K562 (cell line): Measurements from ENCODE around the gene C9. TPM values are rescaled to one million over a fixed set of nuclear protein-coding genes. Genes with fewer than 3 reads are reported as not detected.
A peak's percentile ranks its signal among the peaks of the same experiment; 100 is the strongest.

Experiments used
- ARNT ChIP-seq, 2 experiments: fragments of 450-650 bp; IDR thresholded peaks; 2 replicates each; pipeline ENCODE4 v1.6.1; 2016; ENCODE audit warnings: mild to moderate bottlenecking in 1 of 2
- CTCF ChIP-seq, 3 experiments: IDR thresholded peaks in 2 of 3; conservative IDR thresholded peaks in 1 of 3; 2 replicates each; pipeline ENCODE4 v1.5.1; 2011 to 2012; ENCODE audit warnings: low read length in 3 of 3, mild to moderate bottlenecking in 3 of 3, control low read depth in 2 of 3, improper control_type of control experiment in 1 of 3, inconsistent platforms in 1 of 3, low read depth in 1 of 3, mixed read lengths in 1 of 3, moderate library complexity in 1 of 3; ENCODE audit not compliant: insufficient read depth in 2 of 3
- GTF3C2 ChIP-seq: IDR thresholded peaks from 3 replicates; pipeline ENCODE4 v1.6.1; 2011; ENCODE audit warnings: borderline replicate concordance, mild to moderate bottlenecking, moderate library complexity; ENCODE audit not compliant: insufficient read length; ENCODE audit errors: extremely low read depth
- HDAC2 ChIP-seq: fragments of 450-650 bp; IDR thresholded peaks from 2 replicates; pipeline ENCODE4 v1.6.1; 2016; ENCODE audit warnings: mild to moderate bottlenecking
- MAX ChIP-seq: sonication (generic); formaldehyde crosslinking; IDR thresholded peaks from 2 replicates; pipeline ENCODE4 v1.9.0; 2022; ENCODE audit warnings: mild to moderate bottlenecking, missing genetic modification reagents
- MEF2D ChIP-seq: conservative IDR thresholded peaks from 2 replicates; pipeline ENCODE4 v1.6.1; 2016; ENCODE audit warnings: low read depth, missing genetic modification characterization, missing compliant biosample characterization
- ZFP91 ChIP-seq: sonication (generic); formaldehyde crosslinking; IDR thresholded peaks from 2 replicates; pipeline ENCODE4 v1.8.0; 2022; ENCODE audit warnings: mild to moderate bottlenecking, missing genetic modification reagents
- ZNF436 ChIP-seq: fragments of 250-450, 450-650 bp; sonication (Bioruptor Pico); formaldehyde crosslinking; IDR thresholded peaks from 2 replicates; pipeline ENCODE4 v1.7.0; 2020; ENCODE audit warnings: mild to moderate bottlenecking
- polyA plus RNA-seq, 8 experiments: library from polyadenylated mRNA; depleted of rRNA in 4 of 8; stranded (reverse) in 5 of 8; unstranded in 3 of 8; fragments of >200 nt; fragmentation: Nextera tagmentation in 2 of 8; fragmentation: Illumina TruSeq in 1 of 8; extraction: Ambion mirVana in 2 of 8; extraction: Trizol in 1 of 8; gene quantifications; 2 replicates each; pipeline versions ENCODE4 v1.2.1 to v1.2.3, GENCODE V29; 2011 to 2014; ENCODE audit warnings: inconsistent platforms in 1 of 8, missing spikeins in 1 of 8
- total RNA-seq, 7 experiments: library from RNA; depleted of rRNA in 6 of 7; stranded (reverse); fragments of >200 nt in 6 of 7; fragmentation: Illumina TruSeq in 2 of 7; extraction: Trizol in 2 of 7; gene quantifications; 2 replicates each; pipeline versions ENCODE4 v1.2.1 to v1.2.3, GENCODE V29; 2011 to 2021; ENCODE audit warnings: low replicate concordance in 1 of 7
- TF ChIP-seq, protein P1 (sequence below): sonication (generic); formaldehyde crosslinking; IDR thresholded peaks from 2 replicates; pipeline ENCODE4 v1.8.0; 2022; ENCODE audit warnings: mild to moderate bottlenecking, missing genetic modification reagents
- TF ChIP-seq, protein P2 (sequence below), 2 experiments: fragments of 450-650 bp; formaldehyde crosslinking in 1 of 2; IDR thresholded peaks; 2 replicates each; pipeline versions ENCODE4 v1.4.0 to v1.6.1; 2014 to 2020; ENCODE audit warnings: mild to moderate bottlenecking in 2 of 2, borderline replicate concordance in 1 of 2, low read depth in 1 of 2

C9 gene
- total and polyA plus RNA-seq, 9 of the 15 experiments (the other 6 are each of a cell fraction or from before 2014, with no cell fraction given), result 0.08 to 0.38 TPM; not detected in 7

GRCh38 chr5:39283231-39283818 lies 81.0 kb downstream of the C9 start (continued):
- TF ChIP-seq CTCF (IDR thresholded peaks at IDR 0.05 in 2 of 3, conservative IDR thresholded peaks at IDR 0.05 in 1 of 3; ENCODE audit: insufficient read depth in 2 of 3, low read depth in 1 of 3, low read length in 3 of 3) (peak; percentile 78 to 94 (median 80)), MEF2D (no peak), ZFP91 (CRISPR knock-in tag) (no peak), GTF3C2 (no peak), ARNT (IDR thresholded peaks at IDR 0.05) (no peak), HDAC2 (no peak), ZNF436 (CRISPR knock-in tag) (no peak), MAX (CRISPR knock-in tag) (no peak)
- TF ChIP-seq, protein P1, sequence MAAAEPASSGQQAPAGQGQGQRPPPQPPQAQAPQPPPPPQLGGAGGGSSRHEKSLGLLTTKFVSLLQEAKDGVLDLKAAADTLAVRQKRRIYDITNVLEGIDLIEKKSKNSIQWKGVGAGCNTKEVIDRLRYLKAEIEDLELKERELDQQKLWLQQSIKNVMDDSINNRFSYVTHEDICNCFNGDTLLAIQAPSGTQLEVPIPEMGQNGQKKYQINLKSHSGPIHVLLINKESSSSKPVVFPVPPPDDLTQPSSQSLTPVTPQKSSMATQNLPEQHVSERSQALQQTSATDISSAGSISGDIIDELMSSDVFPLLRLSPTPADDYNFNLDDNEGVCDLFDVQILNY (CRISPR knock-in tag), result no peak
- TF ChIP-seq, protein P2, sequence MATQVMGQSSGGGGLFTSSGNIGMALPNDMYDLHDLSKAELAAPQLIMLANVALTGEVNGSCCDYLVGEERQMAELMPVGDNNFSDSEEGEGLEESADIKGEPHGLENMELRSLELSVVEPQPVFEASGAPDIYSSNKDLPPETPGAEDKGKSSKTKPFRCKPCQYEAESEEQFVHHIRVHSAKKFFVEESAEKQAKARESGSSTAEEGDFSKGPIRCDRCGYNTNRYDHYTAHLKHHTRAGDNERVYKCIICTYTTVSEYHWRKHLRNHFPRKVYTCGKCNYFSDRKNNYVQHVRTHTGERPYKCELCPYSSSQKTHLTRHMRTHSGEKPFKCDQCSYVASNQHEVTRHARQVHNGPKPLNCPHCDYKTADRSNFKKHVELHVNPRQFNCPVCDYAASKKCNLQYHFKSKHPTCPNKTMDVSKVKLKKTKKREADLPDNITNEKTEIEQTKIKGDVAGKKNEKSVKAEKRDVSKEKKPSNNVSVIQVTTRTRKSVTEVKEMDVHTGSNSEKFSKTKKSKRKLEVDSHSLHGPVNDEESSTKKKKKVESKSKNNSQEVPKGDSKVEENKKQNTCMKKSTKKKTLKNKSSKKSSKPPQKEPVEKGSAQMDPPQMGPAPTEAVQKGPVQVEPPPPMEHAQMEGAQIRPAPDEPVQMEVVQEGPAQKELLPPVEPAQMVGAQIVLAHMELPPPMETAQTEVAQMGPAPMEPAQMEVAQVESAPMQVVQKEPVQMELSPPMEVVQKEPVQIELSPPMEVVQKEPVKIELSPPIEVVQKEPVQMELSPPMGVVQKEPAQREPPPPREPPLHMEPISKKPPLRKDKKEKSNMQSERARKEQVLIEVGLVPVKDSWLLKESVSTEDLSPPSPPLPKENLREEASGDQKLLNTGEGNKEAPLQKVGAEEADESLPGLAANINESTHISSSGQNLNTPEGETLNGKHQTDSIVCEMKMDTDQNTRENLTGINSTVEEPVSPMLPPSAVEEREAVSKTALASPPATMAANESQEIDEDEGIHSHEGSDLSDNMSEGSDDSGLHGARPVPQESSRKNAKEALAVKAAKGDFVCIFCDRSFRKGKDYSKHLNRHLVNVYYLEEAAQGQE (IDR thresholded peaks at IDR 0.05; ENCODE audit: borderline replicate concordance), result peak; percentile 94
- TF ChIP-seq, protein P2 (CRISPR knock-in tag; IDR thresholded peaks at IDR 0.05; ENCODE audit: low read depth), result no peak
